Measurements from ENCODE around the gene TNFRSF12A. TPM values are rescaled to one million over a fixed set of nuclear protein-coding genes. Genes with fewer than 3 reads are reported as not detected.
"Not testable (repeated sequence)": the region's sequence is repeated elsewhere in the genome, so short reads cannot be mapped to it uniquely, and the experiment has no call there.

The TNFRSF12A gene

GRCh38 chr16:3066440-3066748, 46.2 kb downstream of the TNFRSF12A start:
- peaks cover 17% of the 10 kb centered on the region for H3K4me1 ChIP-seq (ENCODE audit: control insufficient read depth, insufficient read depth, low read length)
- H3K4me3 ChIP-seq (ENCODE audit: low read length) = peak overlapping the region; percentile 64
- H3K27me3 ChIP-seq (ENCODE audit: control insufficient read depth, insufficient read depth, low read length) = peaks cover 5% of the 10 kb centered on the region
- no peaks in the 10 kb centered on the region for H3K9me3 ChIP-seq (replicated peaks; ENCODE audit: low read length)
- H3K36me3 ChIP-seq (ENCODE audit: insufficient read depth, low read length) = no peaks in the 10 kb centered on the region
- peak overlapping the region; percentile 69 for H3K4me2 ChIP-seq (ENCODE audit: low read length)
- peak overlapping the region; percentile 57 for H3K9ac ChIP-seq (ENCODE audit: low read depth, low read length)

DNA sequence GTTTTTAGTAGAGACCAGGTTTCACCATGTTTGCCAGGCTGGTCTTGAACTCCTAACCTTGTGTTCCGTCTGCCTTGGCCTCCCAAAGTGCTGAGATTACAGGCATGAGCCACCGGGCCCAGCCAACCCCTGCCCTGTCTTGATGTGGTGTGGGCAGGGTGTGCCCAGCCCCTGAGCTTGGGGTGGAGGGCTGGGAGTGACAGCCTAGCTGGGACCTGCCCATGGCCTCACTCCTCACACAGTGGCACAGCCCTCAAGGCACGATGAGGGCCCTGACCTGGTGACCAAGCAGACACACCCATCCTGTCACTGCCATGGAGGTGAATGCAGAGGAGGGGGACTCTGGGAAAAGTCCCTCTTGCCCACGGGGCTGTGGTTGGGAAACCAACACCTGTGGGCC, 48.3 kb downstream of the TNFRSF12A start:
- H3K4me2 ChIP-seq (ENCODE audit: low read length) = no peak overlapping the region
- H3K4me3 ChIP-seq (ENCODE audit: low read length) = no peak overlapping the region
- no peaks in the 10 kb centered on the region for H3K36me3 ChIP-seq (ENCODE audit: insufficient read depth, low read length)
- no peak overlapping the region for H3K9ac ChIP-seq (ENCODE audit: low read depth, low read length)
- H3K4me1 ChIP-seq (ENCODE audit: control insufficient read depth, insufficient read depth, low read length) = peaks cover 17% of the 10 kb centered on the region
- peaks cover 8% of the 10 kb centered on the region for H3K27me3 ChIP-seq (ENCODE audit: control insufficient read depth, insufficient read depth, low read length)
- H3K9me3 ChIP-seq (replicated peaks; ENCODE audit: low read length) = no peaks in the 10 kb centered on the region

DNA sequence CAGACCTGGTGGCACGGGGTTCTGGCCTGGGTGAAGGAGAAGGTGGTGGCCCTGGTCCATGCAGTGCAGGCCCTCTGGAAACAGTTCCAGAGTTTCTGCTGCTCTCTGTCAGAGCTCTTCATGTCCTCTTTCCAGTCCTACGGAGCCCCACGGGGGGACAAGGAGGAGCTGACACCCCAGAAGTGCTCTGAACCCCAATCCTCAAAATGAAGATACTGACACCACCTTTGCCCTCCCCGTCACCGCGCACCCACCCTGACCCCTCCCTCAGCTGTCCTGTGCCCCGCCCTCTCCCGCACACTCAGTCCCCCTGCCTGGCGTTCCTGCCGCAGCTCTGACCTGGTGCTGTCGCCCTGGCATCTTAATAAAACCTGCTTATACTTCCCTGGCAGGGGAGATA, 49.0 kb downstream of the TNFRSF12A start:
- H3K36me3 ChIP-seq (ENCODE audit: insufficient read depth, low read length); H3K9me3 ChIP-seq (replicated peaks; ENCODE audit: low read length); H3K4me3 ChIP-seq (ENCODE audit: low read length); H3K4me2 ChIP-seq (ENCODE audit: low read length); H3K9ac ChIP-seq (ENCODE audit: low read depth, low read length): not testable (repeated sequence)
- peaks cover 15% of the 10 kb centered on the region for H3K27me3 ChIP-seq (ENCODE audit: control insufficient read depth, insufficient read depth, low read length)
- H3K4me1 ChIP-seq (ENCODE audit: control insufficient read depth, insufficient read depth, low read length) = peaks cover 17% of the 10 kb centered on the region

- no peak overlapping the region for H3K4me3 ChIP-seq (ENCODE audit: low read length)
- no peak overlapping the region for H3K9ac ChIP-seq (ENCODE audit: low read depth, low read length)
- H3K9me3 ChIP-seq (replicated peaks; ENCODE audit: low read length) = no peaks in the 10 kb centered on the region
- H3K4me1 ChIP-seq (ENCODE audit: control insufficient read depth, insufficient read depth, low read length) = peaks cover 8% of the 10 kb centered on the region
- no peak overlapping the region for H3K4me2 ChIP-seq (ENCODE audit: low read length)
- peaks cover 25% of the 10 kb centered on the region for H3K27me3 ChIP-seq (ENCODE audit: control insufficient read depth, insufficient read depth, low read length)
- H3K36me3 ChIP-seq (ENCODE audit: insufficient read depth, low read length) = no peaks in the 10 kb centered on the region
These were observed 50.5 kb downstream of the TNFRSF12A start for GRCh38 chr16:3070608-3071111.

- no peak overlapping the region for H3K4me3 ChIP-seq (ENCODE audit: low read length)
- H3K9me3 ChIP-seq (replicated peaks; ENCODE audit: low read length) = no peaks in the 10 kb centered on the region
- H3K4me2 ChIP-seq (ENCODE audit: low read length) = no peak overlapping the region
- no peaks in the 10 kb centered on the region for H3K36me3 ChIP-seq (ENCODE audit: insufficient read depth, low read length)
- H3K27me3 ChIP-seq (ENCODE audit: control insufficient read depth, insufficient read depth, low read length) = peaks cover 31% of the 10 kb centered on the region
- H3K4me1 ChIP-seq (ENCODE audit: control insufficient read depth, insufficient read depth, low read length) = no peaks in the 10 kb centered on the region
- no peak overlapping the region for H3K9ac ChIP-seq (ENCODE audit: low read depth, low read length)
These were observed 51.5 kb downstream of the TNFRSF12A start for GRCh38 chr16:3071655-3072054.

Small RNA genes within 50 kb of the gene (small RNA-seq; reads per million reads assigned to genes)
- not detected for gene LINC00514

Measured in skeletal muscle satellite cell (primary cell).